ENCODE measurements around the gene C1orf87.
A peak's percentile ranks its signal among the peaks of the same experiment; 100 is the strongest.

The C1orf87 gene

DNA sequence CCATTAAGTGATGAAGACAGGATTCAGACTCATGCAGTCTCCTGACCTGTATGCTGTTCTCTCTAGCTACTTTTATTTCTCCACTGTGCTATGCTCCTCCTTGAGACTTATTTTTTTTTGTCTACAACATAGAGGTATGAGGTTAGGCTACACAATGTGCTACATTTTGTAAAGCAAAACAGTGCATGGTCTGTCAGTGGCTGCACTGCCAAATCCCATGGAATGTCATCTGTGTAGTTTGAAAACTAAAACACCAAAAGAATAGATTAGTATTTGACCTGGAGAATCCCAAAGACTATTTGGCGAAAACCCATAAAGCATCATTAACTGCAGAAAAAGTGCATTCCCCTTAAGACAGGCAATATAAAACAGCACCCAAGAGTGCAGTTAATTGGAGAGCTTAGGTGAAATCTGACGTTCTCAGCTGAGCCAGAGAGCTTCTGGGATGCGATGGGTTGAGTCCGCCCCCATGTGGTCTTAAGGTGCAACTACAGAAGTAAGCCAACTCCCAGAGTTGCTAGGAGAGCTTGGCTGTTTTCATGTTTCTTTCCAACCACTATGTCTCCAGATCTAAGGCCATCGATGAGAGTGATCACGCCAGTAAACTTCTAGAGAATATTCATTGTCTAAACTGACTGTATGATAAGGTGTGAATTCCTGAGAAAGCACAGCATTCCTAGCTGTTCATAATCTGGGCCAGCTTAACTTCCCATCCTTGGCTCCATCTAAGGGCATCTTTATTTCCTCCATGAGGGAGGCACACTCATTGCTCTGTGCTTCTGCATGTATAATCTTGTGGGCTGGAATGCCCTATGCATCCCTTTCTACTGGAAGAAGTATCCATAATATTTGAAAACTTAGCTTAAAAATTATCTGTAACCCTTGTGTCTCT, 126.3 kb downstream of the C1orf87 start:
- DNase-seq (ENCODE audit: low spot score), result peak; percentile 59

DNA sequence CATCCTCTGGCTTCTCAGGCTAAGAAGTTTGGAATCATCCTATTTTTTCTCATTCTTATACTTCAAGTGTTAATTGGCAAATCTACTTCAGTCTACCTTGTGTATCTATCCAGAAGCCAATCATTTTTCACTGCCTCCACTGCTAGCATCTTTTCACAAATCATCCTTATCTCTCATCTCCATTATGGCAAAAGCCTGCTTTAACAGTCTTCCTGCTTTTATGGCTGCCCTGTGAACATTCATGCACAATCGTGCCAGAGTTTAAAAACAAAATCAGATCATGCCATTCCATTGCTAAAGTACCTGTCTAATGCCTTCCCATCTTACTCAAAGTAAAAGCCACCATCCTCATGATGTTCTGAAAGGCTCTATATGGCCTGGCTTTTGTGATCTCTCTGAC, 127.8 kb downstream of the C1orf87 start:
- DNase-seq (ENCODE audit: low spot score), result no peak
